HL-60/S4 treated with retinoic acid at 250 ng/mL for 4 days and 3 days (cell line): Measurements from ENCODE around the gene TMCO6.

Experiments used
- in situ Hi-C: fragments of 300-500 bp; cut with MboI; formaldehyde crosslinking; loops from 2 replicates; pipeline ENCODE4 v1.7.0; 2022; ENCODE audit warnings: low sequenced_read_pairs

TMCO6 gene

DNA sequence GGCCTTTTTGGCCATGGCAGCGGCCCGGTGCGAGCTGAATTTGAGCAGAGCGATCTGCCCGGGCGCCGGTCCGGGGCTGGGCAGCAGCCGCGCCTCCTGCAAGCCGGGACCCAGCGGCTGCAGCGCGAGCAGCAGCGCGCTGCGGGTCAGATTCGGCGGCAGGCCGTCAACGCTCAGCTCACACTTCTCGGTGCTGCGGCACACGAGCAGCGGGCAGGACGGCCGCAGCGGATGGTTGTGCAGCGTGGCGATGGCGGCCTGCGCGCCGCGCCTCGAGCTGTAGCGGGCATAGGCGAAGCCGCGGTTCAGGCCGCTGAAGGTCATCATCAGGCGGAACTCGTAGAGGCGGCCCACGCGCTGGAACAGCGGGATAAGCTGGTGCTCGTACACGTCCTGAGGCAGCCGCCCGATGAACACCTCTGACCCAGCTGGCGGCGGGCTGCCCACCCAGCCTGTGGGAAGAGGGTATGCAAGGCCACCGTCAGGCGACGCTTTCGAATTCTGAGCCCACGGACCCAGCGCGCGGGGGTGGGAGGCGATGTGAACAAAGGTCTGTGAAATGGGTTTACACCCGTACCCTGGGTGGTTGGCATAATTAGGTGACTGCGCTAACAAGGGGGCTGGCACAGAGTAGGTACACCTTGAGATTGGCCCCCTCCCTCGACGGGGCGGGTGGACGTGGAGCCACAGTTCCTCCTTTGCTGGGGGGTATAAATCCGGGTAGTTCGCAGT, 33.4 kb downstream of the TMCO6 start:
- in situ Hi-C loops = no loop called here

DNA sequence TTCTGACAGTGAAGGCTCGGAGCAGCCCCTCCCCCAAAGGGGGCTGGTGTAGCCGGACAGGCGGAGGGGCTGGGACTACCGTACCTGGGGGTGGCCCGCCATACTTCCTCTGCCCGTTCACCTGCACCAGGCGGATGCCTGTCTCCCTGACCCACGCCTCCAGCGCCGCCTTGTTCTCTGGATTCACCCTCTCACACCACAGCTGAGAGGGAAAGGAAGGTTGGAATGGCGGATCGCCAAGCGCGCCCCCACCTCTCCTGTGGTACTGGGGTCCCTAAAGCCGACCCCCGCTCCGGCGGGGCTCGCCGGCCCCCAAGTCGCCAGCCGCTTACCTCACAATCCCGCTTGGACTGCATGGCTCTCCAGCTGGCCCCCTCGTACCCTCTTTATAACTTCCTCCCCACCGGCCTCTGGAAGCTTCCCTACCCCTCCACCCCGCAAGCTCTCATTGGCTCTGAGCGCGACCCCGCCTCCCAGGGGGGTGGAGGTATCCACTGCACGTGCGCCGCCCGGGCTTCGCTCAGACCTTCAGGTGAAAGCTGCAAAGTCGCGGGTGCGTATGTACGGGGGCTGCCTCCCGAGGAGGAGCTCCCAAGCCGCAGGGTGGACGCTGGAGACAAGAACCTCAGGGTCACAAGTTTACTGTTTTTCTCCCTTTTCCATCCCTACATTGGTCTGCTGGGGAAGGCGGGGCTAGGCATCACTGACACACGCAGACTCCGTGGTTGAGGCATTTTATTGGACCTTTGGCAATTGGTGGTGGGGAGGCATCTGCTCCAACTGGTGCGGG, 34.1 kb downstream of the TMCO6 start, which contains the start of gene DND1:
TSS of gene DND1 (minus strand) at position 390 of the 790 bp plus-strand sequence. CDS start at position 356, 34 bp downstream.
- in situ Hi-C loops = no loop called here

DNA sequence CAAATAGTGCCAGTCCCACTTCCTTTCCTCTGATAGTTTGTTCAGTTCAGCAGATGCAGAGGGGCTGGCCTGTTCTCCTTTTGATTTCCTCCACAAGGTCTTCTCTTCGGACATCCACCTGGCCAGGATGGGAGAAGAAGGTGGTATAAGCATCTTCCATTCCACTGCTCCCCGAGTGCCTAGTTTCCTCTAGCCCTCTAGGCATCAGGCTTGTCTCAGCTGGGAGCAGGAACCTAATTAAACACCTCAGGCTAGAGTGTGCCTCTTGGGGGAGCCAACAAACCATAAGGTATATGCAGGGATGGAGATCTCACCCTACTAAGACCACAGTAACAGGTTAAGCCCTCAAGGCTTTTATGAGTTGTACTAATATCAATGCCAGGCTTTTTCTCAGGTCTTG, 35.0 kb downstream of the TMCO6 start:
- in situ Hi-C loops = no loop called here

DNA sequence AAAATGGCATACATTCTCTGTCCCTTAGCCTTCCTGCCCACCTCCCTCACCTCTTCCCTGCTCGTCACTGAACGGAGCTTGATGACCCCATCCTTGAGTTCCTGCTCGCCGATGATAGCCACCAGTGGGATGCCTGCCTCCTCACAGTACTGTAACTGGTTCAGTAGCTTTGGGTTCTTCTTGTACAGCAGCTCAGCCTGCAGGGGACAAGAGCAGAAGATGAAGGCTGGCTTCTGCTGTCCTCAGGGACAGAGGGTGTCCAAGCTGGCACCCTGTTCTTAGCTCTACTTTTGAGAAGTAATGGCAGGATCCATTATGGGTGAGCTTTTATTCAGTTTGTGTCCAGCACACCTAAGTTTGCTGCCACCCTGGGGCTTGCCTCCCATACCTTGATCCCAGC, 35.4 kb downstream of the TMCO6 start:
- in situ Hi-C loops = no loop called here

DNA sequence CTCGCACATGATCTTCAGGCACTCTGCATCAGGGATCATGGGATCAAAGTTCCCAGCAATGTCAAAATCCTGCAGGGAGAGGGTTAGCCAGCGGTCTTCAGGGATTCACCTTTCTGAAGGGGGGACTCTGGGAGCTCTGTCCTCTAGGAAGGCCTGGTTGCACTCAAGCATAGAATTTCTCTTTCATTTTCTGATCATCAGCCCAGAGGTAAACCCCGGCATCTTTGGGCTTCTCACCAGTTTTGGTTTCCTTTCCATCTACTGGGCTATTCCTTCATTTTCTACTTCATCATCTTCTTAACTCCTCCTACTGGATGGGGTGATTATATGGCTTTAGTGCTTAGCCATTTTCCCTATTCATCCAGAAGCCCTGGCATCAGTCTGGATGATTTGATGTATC, 38.7 kb downstream of the TMCO6 start:
- in situ Hi-C loops = no loop called here

DNA sequence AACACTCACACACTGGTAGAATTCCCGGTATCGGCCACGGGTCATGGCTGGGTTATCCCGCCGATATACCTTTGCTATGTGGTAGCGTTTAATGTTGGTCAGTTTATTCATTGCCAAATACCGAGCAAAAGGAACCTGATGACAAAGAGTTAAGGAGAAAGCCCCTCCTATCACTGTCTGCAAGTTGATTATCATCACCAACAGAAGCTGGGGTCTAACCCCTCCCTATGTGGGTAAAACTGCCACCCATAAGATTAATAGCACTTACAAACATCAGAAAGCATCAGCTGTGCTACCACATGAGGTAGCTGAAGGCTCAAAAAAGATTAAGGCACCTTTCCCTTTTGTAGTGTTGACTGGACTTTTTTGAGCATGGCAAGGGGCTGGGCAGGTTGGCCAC, 39.7 kb downstream of the TMCO6 start:
- in situ Hi-C loops = no loop called here

DNA sequence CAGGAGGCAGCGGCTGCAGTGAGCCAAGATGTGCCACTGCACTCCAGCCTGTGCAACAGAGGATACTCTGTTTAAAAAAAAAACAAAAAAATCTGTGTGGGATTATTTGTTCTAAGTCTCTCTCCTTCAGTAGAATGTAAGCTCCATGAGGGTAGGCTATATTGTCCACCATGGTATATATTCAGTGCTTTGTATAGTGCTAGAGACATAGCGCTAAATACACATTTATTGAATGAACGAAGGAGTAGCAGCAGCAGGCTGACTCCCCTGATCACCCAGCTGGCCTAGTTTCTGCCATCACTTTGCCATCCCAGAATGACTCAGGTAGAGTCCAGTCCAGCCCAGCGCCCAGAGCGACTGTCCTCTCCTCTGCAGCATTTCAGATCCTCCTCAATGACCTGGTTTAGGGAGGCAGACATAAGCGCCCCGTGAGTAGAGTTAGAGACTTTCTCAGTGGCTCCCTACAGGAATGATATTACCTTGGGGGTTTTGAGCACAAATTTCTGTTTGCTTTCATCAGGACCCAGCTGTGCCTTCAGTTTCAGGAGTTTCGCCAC, 51.2 kb downstream of the TMCO6 start:
- in situ Hi-C loops = no loop called here

DNA sequence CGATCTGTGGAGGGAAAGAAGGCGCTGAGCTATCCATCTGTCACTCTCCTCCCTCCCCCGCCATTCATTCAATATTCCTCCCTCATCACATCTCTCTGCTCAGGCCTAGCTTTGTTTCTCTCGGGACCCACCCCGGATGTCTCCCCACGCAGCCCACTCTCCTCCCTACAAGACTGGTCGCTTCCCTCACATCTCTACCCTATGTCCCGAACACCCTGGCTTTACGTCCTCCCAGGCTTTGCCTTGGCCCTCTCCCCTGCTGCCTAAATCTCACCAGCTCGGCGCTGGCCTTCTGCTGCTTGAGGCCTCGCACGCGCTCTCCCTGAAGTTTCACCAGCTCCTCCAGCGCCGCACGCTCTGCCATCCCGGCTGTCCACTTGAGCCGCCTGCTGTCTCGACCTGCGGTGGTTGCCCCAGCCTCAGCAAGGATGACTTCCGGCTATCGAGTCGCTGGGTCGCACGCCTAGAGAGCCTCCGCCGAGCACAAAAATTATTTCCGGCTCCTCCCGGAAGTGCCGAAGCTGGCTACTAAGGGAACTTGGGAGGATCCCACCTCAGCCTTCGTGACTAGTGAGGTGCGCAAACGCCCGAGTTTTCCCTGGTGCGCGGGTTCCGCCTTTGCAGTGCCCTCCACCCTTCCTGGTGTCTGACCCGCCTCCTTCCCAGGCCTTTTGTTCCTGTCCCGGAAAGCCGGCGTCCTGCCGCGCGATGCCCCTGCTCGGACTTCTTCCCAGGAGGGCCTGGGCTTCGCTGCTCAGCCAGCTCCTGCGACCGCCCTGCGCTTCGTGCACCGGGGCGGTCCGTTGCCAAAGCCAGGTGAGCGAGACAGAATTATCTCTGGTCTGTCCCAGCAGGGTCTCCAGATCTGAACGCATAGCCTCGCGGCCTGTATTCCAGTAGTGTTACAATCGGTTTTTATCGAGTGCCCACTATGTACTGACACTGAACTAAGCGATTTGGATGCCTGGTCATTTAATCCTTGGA, 52.0 kb downstream of the TMCO6 start, which contains the start of the genes HARS1 and HARS2:
TSS of gene HARS1 (minus strand) at position 430 of the 984 bp plus-strand sequence. CDS start at position 364, 66 bp downstream.
TSS of gene HARS2 (plus strand) at position 515 of the 984 bp plus-strand sequence. CDS start at position 709, 194 bp downstream.
- in situ Hi-C loops = no loop called here

DNA sequence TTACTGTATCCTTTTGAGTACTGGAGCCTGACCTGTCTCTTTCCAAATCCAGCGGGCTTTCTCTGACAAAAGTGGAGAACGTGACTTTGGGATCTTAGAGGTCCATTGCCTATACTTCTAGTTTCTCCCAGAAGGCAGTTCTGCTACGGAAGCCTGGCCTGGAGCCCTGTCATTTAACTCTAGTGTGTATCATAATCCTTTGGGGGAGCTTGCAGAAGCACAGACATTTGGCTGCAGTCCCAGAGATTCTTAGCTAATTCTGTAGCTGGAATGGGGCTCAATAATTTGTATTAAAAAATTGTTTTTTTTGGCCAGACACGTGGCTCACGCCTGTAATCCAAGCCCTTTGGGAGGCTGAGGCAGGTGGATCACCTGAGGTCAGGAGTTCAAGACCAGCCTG, 55.0 kb downstream of the TMCO6 start:
- in situ Hi-C loops = no loop called here
